Keratinocyte (primary cell): ENCODE results near the gene C22orf15. TPM values are rescaled to one million over a fixed set of nuclear protein-coding genes. Genes with fewer than 3 reads are reported as not detected.

Experiments
- DNase-seq: peaks from one replicate; pipeline ENCODE4 v3.0.0-alpha.2; 2011; ENCODE audit warnings: low read depth, missing footprints, low spot score
- FAIRE-seq: peaks from 2 replicates; lab custom pipeline; 2011; peaks lifted over from hg19 to GRCh38; lab: Jason Lieb, UNC
- H2AFZ ChIP-seq: 2 replicates; pipeline ENCODE4 v1.6.0; 2012; ENCODE audit warnings: low read length, control low read depth, inconsistent platforms; ENCODE audit not compliant: control insufficient read depth
- H3K27ac ChIP-seq: 2 replicates; pipeline ENCODE4 v1.5.1; 2011; ENCODE audit warnings: low read length; ENCODE audit not compliant: control insufficient read depth, insufficient read depth
- H3K27me3 ChIP-seq: 3 replicates; pipeline ENCODE4 v1.6.0; 2011; ENCODE audit warnings: low read length; ENCODE audit not compliant: control insufficient read depth, insufficient read depth; ENCODE audit errors: extremely low read depth
- H3K36me3 ChIP-seq, 2 experiments: 2 replicates in 1 of 2; 3 replicates in 1 of 2; pipeline ENCODE4 v1.5.1; 2011; ENCODE audit warnings: low read length in 2 of 2, mild to moderate bottlenecking in 1 of 2; ENCODE audit not compliant: control insufficient read depth in 2 of 2, insufficient read depth in 2 of 2; ENCODE audit errors: extremely low read depth in 1 of 2
- H3K4me1 ChIP-seq: 3 replicates; pipeline ENCODE4 v1.5.1; 2011; ENCODE audit warnings: low read length; ENCODE audit not compliant: control insufficient read depth, insufficient read depth; ENCODE audit errors: extremely low read depth
- H3K4me2 ChIP-seq: 3 replicates; pipeline ENCODE4 v1.6.0; 2011; ENCODE audit warnings: low read depth, low read length; ENCODE audit not compliant: control insufficient read depth, insufficient read depth; ENCODE audit errors: extremely low read depth
- H3K4me3 ChIP-seq, 3 experiments: fragments of 200-600 bp in 1 of 3; sonication (generic) in 1 of 3; 2 replicates in 2 of 3; 3 replicates in 1 of 3; pipeline ENCODE4 v1.5.1; 2011 to 2016; ENCODE audit warnings: low read length in 3 of 3, mild to moderate bottlenecking in 3 of 3, control low read depth in 2 of 3, inconsistent platforms in 1 of 3, low read depth in 1 of 3, mixed read lengths in 1 of 3, mixed run types in 1 of 3, moderate library complexity in 1 of 3; ENCODE audit not compliant: control insufficient read depth in 2 of 3, insufficient read depth in 2 of 3; ENCODE audit errors: extremely low read depth in 1 of 3
- H3K79me2 ChIP-seq: 2 replicates; pipeline ENCODE4 v1.6.0; 2012; ENCODE audit warnings: low read length; ENCODE audit not compliant: control insufficient read depth, insufficient read depth
- H3K9ac ChIP-seq: 3 replicates; pipeline ENCODE4 v1.6.0; 2011; ENCODE audit warnings: low read length; ENCODE audit not compliant: control insufficient read depth, insufficient read depth; ENCODE audit errors: extremely low read depth
- H3K9me1 ChIP-seq: 3 replicates; pipeline ENCODE4 v1.6.0; 2011; ENCODE audit warnings: low read length; ENCODE audit not compliant: control insufficient read depth, insufficient read depth; ENCODE audit errors: extremely low read depth
- H3K9me3 ChIP-seq: 2 replicates; pipeline ENCODE4 v1.5.1; 2012; ENCODE audit warnings: low read depth, low read length; ENCODE audit not compliant: control insufficient read depth
- H4K20me1 ChIP-seq: 3 replicates; pipeline ENCODE4 v1.6.0; 2011; ENCODE audit warnings: low read length; ENCODE audit not compliant: control insufficient read depth, insufficient read depth; ENCODE audit errors: extremely low read depth
- EZH2 ChIP-seq: IDR thresholded peaks from one replicate; pipeline ENCODE4 v1.6.1; 2012; ENCODE audit warnings: inconsistent platforms, mild to moderate bottlenecking, low read length, moderate library complexity
- dilution Hi-C: fragments of 300-500 bp; cut with MboI; formaldehyde crosslinking; loops from one replicate; pipeline ENCODE4 v1.7.0; 2020; ENCODE audit warnings: low sequenced_read_pairs; ENCODE audit not compliant: extremely low pct_ligation_motif_present
- polyA plus RNA-seq, 5 experiments: library from polyadenylated mRNA; depleted of rRNA in 3 of 5; stranded (reverse) in 3 of 5; stranded (forward) in 1 of 5; unstranded in 1 of 5; fragments of >200 nt; gene quantifications; 1 replicate in 1 of 5; 2 replicates in 3 of 5; 3 replicates in 1 of 5; pipeline versions ENCODE4 v1.2.1 to v1.2.3, GENCODE V29; 2011 to 2012; ENCODE audit warnings: missing spikeins in 2 of 5, low read depth in 1 of 5, low replicate concordance in 1 of 5
- TF ChIP-seq, protein P1 (sequence below), 3 experiments: IDR thresholded peaks in 1 of 3; conservative IDR thresholded peaks in 1 of 3; optimal IDR thresholded peaks in 1 of 3; 2 replicates in 2 of 3; 3 replicates in 1 of 3; pipeline versions ENCODE3 to v1.5.1; 2011; ENCODE audit warnings: low read length in 3 of 3, mild to moderate bottlenecking in 3 of 3, moderate library complexity in 2 of 3, control low read depth in 1 of 3, inconsistent platforms in 1 of 3; ENCODE audit not compliant: insufficient read depth in 2 of 3; ENCODE audit errors: extremely low read depth in 1 of 3

Gene C22orf15
- polyA plus RNA-seq, 1 donor (not counting 4 experiments of a cell fraction or from before 2014, with no cell fraction given): not detected

DNA sequence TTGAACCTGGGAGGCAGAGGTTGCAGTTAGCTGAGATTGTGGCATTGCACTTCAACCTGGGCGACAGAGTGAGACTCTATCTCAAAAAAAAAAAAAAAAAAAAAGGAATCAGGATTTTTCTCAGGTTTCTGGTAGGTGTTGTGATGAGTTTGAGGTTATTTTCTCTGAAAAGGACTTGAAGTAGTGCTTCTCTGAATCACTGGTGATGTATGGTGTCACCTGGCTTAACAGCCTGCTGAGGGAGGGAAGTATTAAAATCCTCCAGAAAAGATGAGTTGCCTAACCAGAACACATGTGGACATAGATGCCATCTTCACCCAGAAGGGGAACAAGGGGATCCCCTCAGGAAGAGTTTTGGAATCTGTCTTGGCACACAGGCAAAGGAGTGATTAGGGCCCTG lies 44.0 kb downstream of the C22orf15 start:
- FAIRE-seq (no peak), DNase-seq (no peak)
- no peaks in the 10 kb centered on the region for H3K4me1 ChIP-seq
- H3K27me3 ChIP-seq: no peaks in the 10 kb centered on the region
- no peaks in the 10 kb centered on the region for H3K9me3 ChIP-seq
- H3K4me3 ChIP-seq: no peak overlapping the region
- H3K4me2 ChIP-seq: no peak overlapping the region
- no peak overlapping the region for H3K9ac ChIP-seq
- H2AFZ ChIP-seq: no peak overlapping the region
- no peaks in the 10 kb centered on the region for H3K79me2 ChIP-seq
- no peaks in the 10 kb centered on the region for H3K9me1 ChIP-seq
- peaks cover 21 to 25% of the 10 kb centered on the region in 2 experiments for H3K36me3 ChIP-seq
- dilution Hi-C loops: no loop called here
- no peaks in the 10 kb centered on the region for H4K20me1 ChIP-seq
- TF ChIP-seq EZH2: no peak
- TF ChIP-seq, protein P1, sequence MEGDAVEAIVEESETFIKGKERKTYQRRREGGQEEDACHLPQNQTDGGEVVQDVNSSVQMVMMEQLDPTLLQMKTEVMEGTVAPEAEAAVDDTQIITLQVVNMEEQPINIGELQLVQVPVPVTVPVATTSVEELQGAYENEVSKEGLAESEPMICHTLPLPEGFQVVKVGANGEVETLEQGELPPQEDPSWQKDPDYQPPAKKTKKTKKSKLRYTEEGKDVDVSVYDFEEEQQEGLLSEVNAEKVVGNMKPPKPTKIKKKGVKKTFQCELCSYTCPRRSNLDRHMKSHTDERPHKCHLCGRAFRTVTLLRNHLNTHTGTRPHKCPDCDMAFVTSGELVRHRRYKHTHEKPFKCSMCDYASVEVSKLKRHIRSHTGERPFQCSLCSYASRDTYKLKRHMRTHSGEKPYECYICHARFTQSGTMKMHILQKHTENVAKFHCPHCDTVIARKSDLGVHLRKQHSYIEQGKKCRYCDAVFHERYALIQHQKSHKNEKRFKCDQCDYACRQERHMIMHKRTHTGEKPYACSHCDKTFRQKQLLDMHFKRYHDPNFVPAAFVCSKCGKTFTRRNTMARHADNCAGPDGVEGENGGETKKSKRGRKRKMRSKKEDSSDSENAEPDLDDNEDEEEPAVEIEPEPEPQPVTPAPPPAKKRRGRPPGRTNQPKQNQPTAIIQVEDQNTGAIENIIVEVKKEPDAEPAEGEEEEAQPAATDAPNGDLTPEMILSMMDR (optimal IDR thresholded peaks at IDR 0.05 in 1 of 3, IDR thresholded peaks at IDR 0.05 in 1 of 3, conservative IDR thresholded peaks at IDR 0.05 in 1 of 3; ENCODE audit: extremely low read depth in 1 of 3, insufficient read depth in 2 of 3, low read length in 3 of 3): no peak
- H3K27ac ChIP-seq: no peak overlapping the region

GRCh38 chr22:23812378-23812777 lies 49.6 kb downstream of the C22orf15 start:
- Histone ChIP-seq H3K36me3 (peaks cover 9 to 10% of the 10 kb centered on the region in 2 experiments), H3K4me2 (no peak overlapping the region), H3K4me3 (no peak overlapping the region), H3K27ac (no peak overlapping the region), H3K4me1 (no peaks in the 10 kb centered on the region), H3K79me2 (no peaks in the 10 kb centered on the region), H3K9me3 (no peaks in the 10 kb centered on the region), H4K20me1 (no peaks in the 10 kb centered on the region), H3K9ac (no peak overlapping the region), H2AFZ (no peak overlapping the region), H3K9me1 (no peaks in the 10 kb centered on the region), H3K27me3 (no peaks in the 10 kb centered on the region)
- no peak for DNase-seq
- dilution Hi-C loops: no loop called here
- no peak for FAIRE-seq
- TF ChIP-seq, protein P1 (optimal IDR thresholded peaks at IDR 0.05 in 1 of 3, IDR thresholded peaks at IDR 0.05 in 1 of 3, conservative IDR thresholded peaks at IDR 0.05 in 1 of 3; ENCODE audit: extremely low read depth in 1 of 3, insufficient read depth in 2 of 3, low read length in 3 of 3): no peak
- no peak for TF ChIP-seq EZH2

Other genes starting within 250 kb of the C22orf15 start
- gene IGLL1, start 182.7 kb upstream of the C22orf15 start, polyA plus RNA-seq: not detected in 3 replicates
- gene DRICH1, start 130.7 kb upstream of the C22orf15 start, polyA plus RNA-seq: 0.09 to 0.12 TPM in 2 of 3 replicates, not detected in the other
- not detected in 3 replicates for gene RGL4, start 72.0 kb upstream of the C22orf15 start, polyA plus RNA-seq
- 0.46 to 0.82 TPM (median 0.55 TPM) in 3 replicates for gene ZNF70, start 11.9 kb upstream of the C22orf15 start, polyA plus RNA-seq
- gene VPREB3, start 8.6 kb upstream of the C22orf15 start, polyA plus RNA-seq: 0.19 TPM in 1 of 3 replicates, not detected in the others
- gene CHCHD10, start 5.0 kb downstream of the C22orf15 start, polyA plus RNA-seq: 10.4 to 14.8 TPM (median 10.6 TPM) in 3 replicates
- gene MMP11, start 9.9 kb downstream of the C22orf15 start, polyA plus RNA-seq: 0.06 to 0.20 TPM (median 0.13 TPM) in 3 replicates
- gene SMARCB1, start 24.0 kb downstream of the C22orf15 start, polyA plus RNA-seq: 70.0 to 108 TPM (median 95.2 TPM) in 3 replicates
- gene DERL3, start 76.0 kb downstream of the C22orf15 start, polyA plus RNA-seq: 0.01 to 0.42 TPM (median 0.05 TPM) in 3 replicates
- gene SLC2A11, start 94.9 kb downstream of the C22orf15 start, polyA plus RNA-seq: 5.3 to 9.4 TPM (median 6.0 TPM) in 3 replicates
- 162 to 812 TPM (median 340 TPM) in 3 replicates for gene MIF, start 131.4 kb downstream of the C22orf15 start, polyA plus RNA-seq
- 15.5 to 22.2 TPM (median 17.9 TPM) in 3 replicates for gene GSTT2B, start 198.2 kb downstream of the C22orf15 start, polyA plus RNA-seq
- gene DDTL, start 203.9 kb downstream of the C22orf15 start, polyA plus RNA-seq: 0.63 to 1.0 TPM (median 0.72 TPM) in 3 replicates
- 87.8 to 151 TPM (median 118 TPM) in 3 replicates for gene DDT, start 211.5 kb downstream of the C22orf15 start, polyA plus RNA-seq
- 0.24 to 1.5 TPM (median 0.75 TPM) in 3 replicates for gene GSTT2, start 217.1 kb downstream of the C22orf15 start, polyA plus RNA-seq
- not detected in 3 replicates for gene GSTT4, start 242.5 kb downstream of the C22orf15 start, polyA plus RNA-seq
- gene CABIN1, start 248.3 kb downstream of the C22orf15 start, polyA plus RNA-seq: 3.5 to 4.6 TPM (median 4.1 TPM) in 3 replicates